22Rv1 (cell line): ENCODE measurements around the gene SLC22A5.

Experiments
- H3K27ac ChIP-seq: fragments of 450-650 bp; 2 replicates; pipeline ENCODE4 v1.5.1; 2017
- ZFX ChIP-seq: fragments of 450-650 bp; IDR thresholded peaks from 2 replicates; pipeline ENCODE4 v1.6.1; 2017; ENCODE audit warnings: antibody characterized with exemption, borderline replicate concordance
- TF ChIP-seq, protein P1 (sequence below): fragments of 450-650 bp; IDR thresholded peaks from 2 replicates; pipeline ENCODE4 v1.5.1; 2017; ENCODE audit warnings: mild to moderate bottlenecking

Gene SLC22A5

DNA sequence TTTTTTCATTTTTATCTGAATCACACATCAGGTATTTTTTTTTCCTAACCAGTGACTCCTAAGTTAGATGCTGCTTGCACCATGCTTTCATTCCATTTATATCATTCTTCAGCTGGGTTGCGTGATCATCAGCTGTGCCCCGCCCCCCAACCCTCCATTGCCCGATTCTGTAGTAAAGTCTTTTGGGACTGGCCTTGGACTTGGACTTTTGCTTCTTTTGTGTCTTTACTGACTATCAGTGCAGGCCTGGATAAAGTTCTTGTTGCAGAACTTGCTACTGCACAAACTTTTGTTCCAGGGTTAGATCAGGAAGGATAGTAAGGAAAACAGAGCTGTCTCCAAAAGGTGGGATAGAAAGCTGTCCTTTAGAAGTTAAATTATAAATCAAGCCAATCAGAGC is 38.5 kb downstream of the SLC22A5 start:
- H3K27ac ChIP-seq, result no peak overlapping the region
- no peak for TF ChIP-seq ZFX
- TF ChIP-seq, protein P1, sequence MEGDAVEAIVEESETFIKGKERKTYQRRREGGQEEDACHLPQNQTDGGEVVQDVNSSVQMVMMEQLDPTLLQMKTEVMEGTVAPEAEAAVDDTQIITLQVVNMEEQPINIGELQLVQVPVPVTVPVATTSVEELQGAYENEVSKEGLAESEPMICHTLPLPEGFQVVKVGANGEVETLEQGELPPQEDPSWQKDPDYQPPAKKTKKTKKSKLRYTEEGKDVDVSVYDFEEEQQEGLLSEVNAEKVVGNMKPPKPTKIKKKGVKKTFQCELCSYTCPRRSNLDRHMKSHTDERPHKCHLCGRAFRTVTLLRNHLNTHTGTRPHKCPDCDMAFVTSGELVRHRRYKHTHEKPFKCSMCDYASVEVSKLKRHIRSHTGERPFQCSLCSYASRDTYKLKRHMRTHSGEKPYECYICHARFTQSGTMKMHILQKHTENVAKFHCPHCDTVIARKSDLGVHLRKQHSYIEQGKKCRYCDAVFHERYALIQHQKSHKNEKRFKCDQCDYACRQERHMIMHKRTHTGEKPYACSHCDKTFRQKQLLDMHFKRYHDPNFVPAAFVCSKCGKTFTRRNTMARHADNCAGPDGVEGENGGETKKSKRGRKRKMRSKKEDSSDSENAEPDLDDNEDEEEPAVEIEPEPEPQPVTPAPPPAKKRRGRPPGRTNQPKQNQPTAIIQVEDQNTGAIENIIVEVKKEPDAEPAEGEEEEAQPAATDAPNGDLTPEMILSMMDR, result no peak

DNA sequence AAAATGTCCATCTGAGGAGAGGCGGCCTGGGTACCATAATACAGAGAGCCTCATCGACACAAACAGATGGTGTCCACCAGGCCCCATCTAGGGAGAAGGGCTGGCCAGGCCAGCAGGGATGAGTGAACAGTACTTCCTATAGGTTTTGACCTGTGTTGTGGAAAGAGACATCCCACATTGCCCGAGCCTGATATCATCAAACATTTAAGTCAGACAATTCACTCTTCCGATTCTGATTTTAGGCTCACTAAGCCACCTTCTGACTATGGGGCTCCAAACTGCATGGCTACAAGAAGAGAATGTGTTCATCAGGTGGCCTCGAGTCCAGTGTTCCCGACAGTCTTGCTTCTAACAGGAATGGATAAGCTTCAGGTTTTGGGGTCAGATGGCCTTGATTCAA is 38.9 kb downstream of the SLC22A5 start:
- TF ChIP-seq ZFX, result no peak
- TF ChIP-seq, protein P1, result no peak
- no peak overlapping the region for H3K27ac ChIP-seq

- no peak overlapping the region for H3K27ac ChIP-seq
- TF ChIP-seq, protein P1, result no peak
- TF ChIP-seq ZFX, result no peak
These were observed 39.5 kb downstream of the SLC22A5 start for GRCh38 chr5:132408965-132409364.

- peak overlapping the region; percentile 71 for H3K27ac ChIP-seq
- no peak for TF ChIP-seq ZFX
- TF ChIP-seq, protein P1, result peak; percentile 86
These were observed 41.2 kb downstream of the SLC22A5 start for GRCh38 chr5:132410451-132411303.

GRCh38 chr5:132411304-132412013 is 41.9 kb downstream of the SLC22A5 start:
- TF ChIP-seq ZFX, result no peak
- TF ChIP-seq, protein P1, result no peak
- peak overlapping the region; percentile 71 for H3K27ac ChIP-seq

GRCh38 chr5:132413567-132413966 is 44.1 kb downstream of the SLC22A5 start:
- TF ChIP-seq, protein P1, result no peak
- TF ChIP-seq ZFX, result no peak
- H3K27ac ChIP-seq, result no peak overlapping the region
